Esophagus squamous epithelium (tissue), 4 donors: ENCODE data around the gene BARX1.

Experiments
- CTCF ChIP-seq, 6 experiments: fragments of 450-650 bp in 4 of 6; fragments of 200-600 bp in 2 of 6; sonication (generic) in 2 of 6; IDR thresholded peaks; one replicate each; pipeline ENCODE4 v1.5.1; 2016 to 2019; ENCODE audit warnings: antibody characterized with exemption in 6 of 6, mild to moderate bottlenecking in 4 of 6, moderate library complexity in 4 of 6
- POLR2A ChIP-seq, 4 donors: fragments of 450-650 bp; IDR thresholded peaks; one replicate each; pipeline ENCODE4 v1.6.1; 2017; ENCODE audit warnings: antibody characterized with exemption in 4 of 4, mild to moderate bottlenecking in 4 of 4, moderate library complexity in 3 of 4

GRCh38 chr9:93992830-93993229 lies 37.7 kb upstream of the BARX1 start:
- TF ChIP-seq CTCF (IDR thresholded peaks at IDR 0.05) (no peak), POLR2A (IDR thresholded peaks at IDR 0.05) (no peak)
